DOHH2 (cell line): ENCODE measurements around the gene CD58.
"Not testable (repeated sequence)": the region's sequence is repeated elsewhere in the genome, so short reads cannot be mapped to it uniquely, and the experiment has no call there.

Experiments used
- CTCF ChIP-seq: fragments of 200-600 bp; sonication (generic); IDR thresholded peaks from one replicate; pipeline ENCODE4 v1.5.1; 2014; ENCODE audit warnings: antibody characterized with exemption, mild to moderate bottlenecking, low read depth, low read length; ENCODE audit not compliant: poor library complexity, severe bottlenecking
- EZH2phosphoT487 ChIP-seq: fragments of 200-600 bp; sonication (generic); IDR thresholded peaks from 2 replicates; pipeline ENCODE4 v1.6.1; 2017; ENCODE audit warnings: borderline replicate concordance, mild to moderate bottlenecking, antibody characterized with exemption, low read length, moderate library complexity, mixed read lengths

DNA sequence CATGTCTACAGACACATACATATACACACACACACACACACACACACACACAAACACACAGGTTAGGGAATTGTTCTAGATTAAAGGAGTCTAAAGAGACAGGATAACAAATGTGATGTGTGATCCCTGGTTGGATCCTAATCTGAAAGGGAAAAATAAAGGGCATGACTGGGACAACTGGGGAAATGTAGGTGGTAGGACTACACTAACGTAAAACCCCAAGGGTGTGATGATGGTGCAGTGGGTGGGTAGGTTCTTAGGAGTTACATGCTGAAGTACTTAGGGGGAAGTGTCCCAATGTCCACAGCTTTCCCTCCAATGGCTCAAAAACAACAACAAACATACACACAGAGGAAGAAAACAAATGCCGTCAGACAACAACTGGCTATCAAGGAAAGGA is 28.5 kb upstream of the CD58 start:
- not testable (repeated sequence) for TF ChIP-seq CTCF, EZH2phosphoT487
